ENCODE results near the gene HERC2.
"Not testable (repeated sequence)": the region's sequence is repeated elsewhere in the genome, so short reads cannot be mapped to it uniquely, and the experiment has no call there.

HERC2 gene

GRCh38 chr15:28227303-28227702, 94.7 kb downstream of the HERC2 start:
- DNase-seq (ENCODE audit: low read depth): not testable (repeated sequence)

- not testable (repeated sequence) for DNase-seq (ENCODE audit: low read depth)
Measured at GRCh38 chr15:28222612-28223011, 99.4 kb downstream of the HERC2 start.

- not testable (repeated sequence) for DNase-seq (ENCODE audit: low read depth)
Measured at GRCh38 chr15:28221696-28222095, 100.3 kb downstream of the HERC2 start.

GRCh38 chr15:28219116-28219515, 102.9 kb downstream of the HERC2 start:
- DNase-seq (ENCODE audit: low read depth): no peak

GRCh38 chr15:28216946-28217546, 104.9 kb downstream of the HERC2 start:
- DNase-seq (ENCODE audit: low read depth): not testable (repeated sequence)

GRCh38 chr15:28215521-28215920, 106.5 kb downstream of the HERC2 start:
- not testable (repeated sequence) for DNase-seq (ENCODE audit: low read depth)

GRCh38 chr15:28214006-28214790, 107.8 kb downstream of the HERC2 start:
- not testable (repeated sequence) for DNase-seq (ENCODE audit: low read depth)

- not testable (repeated sequence) for DNase-seq (ENCODE audit: low read depth)
Measured at GRCh38 chr15:28213393-28213792, 108.6 kb downstream of the HERC2 start.

- no peak for DNase-seq (ENCODE audit: low read depth)
Measured at GRCh38 chr15:28208583-28208982, 113.4 kb downstream of the HERC2 start.

- not testable (repeated sequence) for DNase-seq (ENCODE audit: low read depth)
Measured at GRCh38 chr15:28205640-28206039, 116.3 kb downstream of the HERC2 start.

GRCh38 chr15:28203055-28203828, 118.7 kb downstream of the HERC2 start:
- not testable (repeated sequence) for DNase-seq (ENCODE audit: low read depth)

GRCh38 chr15:28202124-28202523, 119.9 kb downstream of the HERC2 start:
- not testable (repeated sequence) for DNase-seq (ENCODE audit: low read depth)

GRCh38 chr15:28198215-28198614, 123.8 kb downstream of the HERC2 start:
- DNase-seq (ENCODE audit: low read depth): not testable (repeated sequence)

- not testable (repeated sequence) for DNase-seq (ENCODE audit: low read depth)
Measured at GRCh38 chr15:28197694-28198093, 124.3 kb downstream of the HERC2 start.

GRCh38 chr15:28196581-28196980, 125.4 kb downstream of the HERC2 start:
- DNase-seq (ENCODE audit: low read depth): not testable (repeated sequence)

- no peak for DNase-seq (ENCODE audit: low read depth)
Measured at GRCh38 chr15:28192772-28193171, 129.2 kb downstream of the HERC2 start.

- DNase-seq (ENCODE audit: low read depth): no peak
Measured at GRCh38 chr15:28191832-28192231, 130.1 kb downstream of the HERC2 start.

GRCh38 chr15:28190391-28191174, 131.4 kb downstream of the HERC2 start:
- DNase-seq (ENCODE audit: low read depth): no peak

- no peak for DNase-seq (ENCODE audit: low read depth)
Measured at GRCh38 chr15:28185148-28185895, 136.7 kb downstream of the HERC2 start.

GRCh38 chr15:28184166-28184565, 137.8 kb downstream of the HERC2 start:
- no peak for DNase-seq (ENCODE audit: low read depth)

GRCh38 chr15:28182731-28183130, 139.2 kb downstream of the HERC2 start:
- no peak for DNase-seq (ENCODE audit: low read depth)
